Uterus (tissue), 4 donors: ENCODE measurements around the gene EEFSEC. TPM values are rescaled to one million over a fixed set of nuclear protein-coding genes. Genes with fewer than 3 reads are reported as not detected.

Source experiments
- DNase-seq, 2 donors: peaks; one replicate each; pipeline ENCODE4 v3.0.0-alpha.2; 2019 to 2020
- H3K27ac ChIP-seq, 2 donors: fragments of 200-600 bp; sonication (generic); 1 replicate in 1 of 2; 2 replicates in 1 of 2; pipeline ENCODE4 v1.5.1; 2016 to 2018
- H3K27me3 ChIP-seq, 2 donors: fragments of 200-600 bp; sonication (generic); one replicate each; pipeline ENCODE4 v1.5.1; 2018 to 2019; ENCODE audit warnings: control low read depth in 1 of 2
- H3K36me3 ChIP-seq, 2 donors: fragments of 200-600 bp; sonication (generic); one replicate each; pipeline ENCODE4 v1.5.1; 2019; ENCODE audit warnings: control low read depth in 1 of 2
- H3K4me1 ChIP-seq, 2 donors: fragments of 200-600 bp; sonication (generic); one replicate each; pipeline ENCODE4 v1.5.1; 2018 to 2019; ENCODE audit warnings: control low read depth in 1 of 2
- H3K4me3 ChIP-seq, 2 donors: fragments of 200-600 bp; sonication (generic); 1 replicate in 1 of 2; 2 replicates in 1 of 2; pipeline ENCODE4 v1.5.1; 2018 to 2019; ENCODE audit warnings: mild to moderate bottlenecking in 1 of 2
- H3K9me3 ChIP-seq, 2 donors: fragments of 200-600 bp; sonication (generic); one replicate each; pipeline ENCODE4 v1.5.1; 2019; ENCODE audit warnings: control low read depth in 1 of 2
- POLR2A ChIP-seq, 2 donors: fragments of 450-650 bp; IDR thresholded peaks; one replicate each; pipeline ENCODE4 v1.6.1; 2016; ENCODE audit warnings: antibody characterized with exemption in 2 of 2, mild to moderate bottlenecking in 1 of 2, moderate library complexity in 1 of 2
- intact Hi-C: fragments of 100-400 bp; cut with DNase I; formaldehyde crosslinking; loops from one replicate; pipeline ENCODE4 v1.15.1; 2023; ENCODE audit warnings: low total_unique reads
- total RNA-seq, 4 donors: library from RNA; depleted of rRNA in 3 of 4; stranded (reverse); fragments of >200 nt in 3 of 4; gene quantifications; one replicate each; pipeline versions ENCODE4 v1.1.0 to v1.2.4, GENCODE V29; 2014 to 2023
- TF ChIP-seq, protein P1 (sequence below), 4 experiments: fragments of 200-600 bp in 2 of 4; fragments of 450-650 bp in 2 of 4; sonication (generic) in 2 of 4; IDR thresholded peaks; one replicate each; pipeline ENCODE4 v1.5.1; 2016 to 2019; ENCODE audit warnings: antibody characterized with exemption in 4 of 4, mild to moderate bottlenecking in 2 of 4, moderate library complexity in 1 of 4
- donor health status: DM: yes; HTN: yes; CAD: no.

Gene EEFSEC
- total RNA-seq, 4 donors from 2014 or later, result 2.9 to 20.0 (median 12.5) TPM

DNA sequence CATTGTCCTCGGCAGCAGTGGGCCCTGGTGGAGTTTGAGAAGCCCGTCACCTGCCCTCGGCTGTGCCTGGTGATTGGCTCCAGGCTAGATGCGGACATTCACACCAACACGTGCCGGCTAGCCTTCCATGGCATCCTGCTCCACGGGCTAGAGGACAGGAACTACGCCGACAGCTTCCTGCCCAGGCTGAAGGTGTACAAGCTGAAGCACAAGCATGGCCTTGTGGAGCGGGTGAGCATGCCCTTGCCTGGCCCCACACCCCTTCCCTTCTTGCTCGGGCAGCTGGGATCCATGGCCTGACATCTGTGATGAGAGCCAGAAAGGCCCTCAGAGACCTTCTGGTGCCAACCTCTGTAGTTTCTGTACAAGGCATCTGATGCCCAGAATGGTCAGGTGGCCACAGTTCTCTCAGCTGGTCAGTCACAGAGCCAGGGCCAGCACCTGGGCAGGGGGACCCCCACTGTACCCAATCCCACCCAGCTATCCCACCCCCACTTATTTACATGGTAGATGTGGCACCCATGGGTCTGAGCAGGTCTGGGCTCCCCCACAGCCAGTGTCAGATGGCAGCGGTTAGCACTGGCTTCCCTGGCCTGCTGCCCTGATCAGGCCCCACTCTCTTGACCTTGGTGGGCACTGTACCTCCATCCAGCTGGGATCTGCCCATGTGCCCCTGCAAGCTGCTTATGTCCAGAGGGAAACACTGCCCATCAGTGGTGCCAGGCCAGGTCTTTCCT, 188.5 kb downstream of the EEFSEC start:
- Histone ChIP-seq H3K4me3 (no peak overlapping the region), H3K27me3 (no peaks in the 10 kb centered on the region), H3K9me3 (no peaks in the 10 kb centered on the region), H3K27ac (no peak overlapping the region), H3K4me1 (no peaks in the 10 kb centered on the region), H3K36me3 (no peaks in the 10 kb centered on the region)
- DNase-seq, result no peak
- no peak for TF ChIP-seq POLR2A (IDR thresholded peaks at IDR 0.05)
- TF ChIP-seq, protein P1, sequence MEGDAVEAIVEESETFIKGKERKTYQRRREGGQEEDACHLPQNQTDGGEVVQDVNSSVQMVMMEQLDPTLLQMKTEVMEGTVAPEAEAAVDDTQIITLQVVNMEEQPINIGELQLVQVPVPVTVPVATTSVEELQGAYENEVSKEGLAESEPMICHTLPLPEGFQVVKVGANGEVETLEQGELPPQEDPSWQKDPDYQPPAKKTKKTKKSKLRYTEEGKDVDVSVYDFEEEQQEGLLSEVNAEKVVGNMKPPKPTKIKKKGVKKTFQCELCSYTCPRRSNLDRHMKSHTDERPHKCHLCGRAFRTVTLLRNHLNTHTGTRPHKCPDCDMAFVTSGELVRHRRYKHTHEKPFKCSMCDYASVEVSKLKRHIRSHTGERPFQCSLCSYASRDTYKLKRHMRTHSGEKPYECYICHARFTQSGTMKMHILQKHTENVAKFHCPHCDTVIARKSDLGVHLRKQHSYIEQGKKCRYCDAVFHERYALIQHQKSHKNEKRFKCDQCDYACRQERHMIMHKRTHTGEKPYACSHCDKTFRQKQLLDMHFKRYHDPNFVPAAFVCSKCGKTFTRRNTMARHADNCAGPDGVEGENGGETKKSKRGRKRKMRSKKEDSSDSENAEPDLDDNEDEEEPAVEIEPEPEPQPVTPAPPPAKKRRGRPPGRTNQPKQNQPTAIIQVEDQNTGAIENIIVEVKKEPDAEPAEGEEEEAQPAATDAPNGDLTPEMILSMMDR (IDR thresholded peaks at IDR 0.05), result no peak
- intact Hi-C loops, result no loop called here

DNA sequence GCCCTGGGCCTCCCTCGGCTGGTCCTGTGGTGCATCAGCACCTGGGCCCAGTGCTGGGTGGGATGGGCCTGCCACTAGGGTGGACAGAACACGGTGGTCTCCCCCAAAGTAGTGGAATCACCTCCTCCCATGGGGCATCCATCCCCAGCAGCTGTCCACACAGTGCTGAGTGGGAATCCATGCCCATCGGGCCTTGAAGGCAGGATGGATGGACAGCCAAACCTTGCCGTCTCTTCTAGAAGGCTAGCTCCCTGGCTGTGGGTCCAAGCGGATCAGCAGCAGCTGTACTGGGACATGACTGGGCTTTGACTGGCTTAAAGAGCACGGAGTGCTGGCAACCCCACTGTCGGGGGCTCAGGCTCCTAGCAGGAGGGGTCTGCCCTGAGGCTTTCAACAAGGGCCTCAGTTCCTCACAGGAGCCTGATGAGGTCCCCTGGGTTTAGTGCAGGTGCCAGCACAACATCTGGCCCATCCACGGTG, 189.5 kb downstream of the EEFSEC start:
- DNase-seq, result no peak
- H3K9me3 ChIP-seq, result no peaks in the 10 kb centered on the region
- intact Hi-C loops, result no loop called here
- H3K4me3 ChIP-seq, result no peak overlapping the region
- H3K4me1 ChIP-seq, result no peaks in the 10 kb centered on the region
- TF ChIP-seq POLR2A (IDR thresholded peaks at IDR 0.05), result no peak
- TF ChIP-seq, protein P1 (IDR thresholded peaks at IDR 0.05), result no peak
- no peaks in the 10 kb centered on the region for H3K36me3 ChIP-seq
- H3K27ac ChIP-seq, result no peak overlapping the region
- H3K27me3 ChIP-seq, result no peaks in the 10 kb centered on the region

DNA sequence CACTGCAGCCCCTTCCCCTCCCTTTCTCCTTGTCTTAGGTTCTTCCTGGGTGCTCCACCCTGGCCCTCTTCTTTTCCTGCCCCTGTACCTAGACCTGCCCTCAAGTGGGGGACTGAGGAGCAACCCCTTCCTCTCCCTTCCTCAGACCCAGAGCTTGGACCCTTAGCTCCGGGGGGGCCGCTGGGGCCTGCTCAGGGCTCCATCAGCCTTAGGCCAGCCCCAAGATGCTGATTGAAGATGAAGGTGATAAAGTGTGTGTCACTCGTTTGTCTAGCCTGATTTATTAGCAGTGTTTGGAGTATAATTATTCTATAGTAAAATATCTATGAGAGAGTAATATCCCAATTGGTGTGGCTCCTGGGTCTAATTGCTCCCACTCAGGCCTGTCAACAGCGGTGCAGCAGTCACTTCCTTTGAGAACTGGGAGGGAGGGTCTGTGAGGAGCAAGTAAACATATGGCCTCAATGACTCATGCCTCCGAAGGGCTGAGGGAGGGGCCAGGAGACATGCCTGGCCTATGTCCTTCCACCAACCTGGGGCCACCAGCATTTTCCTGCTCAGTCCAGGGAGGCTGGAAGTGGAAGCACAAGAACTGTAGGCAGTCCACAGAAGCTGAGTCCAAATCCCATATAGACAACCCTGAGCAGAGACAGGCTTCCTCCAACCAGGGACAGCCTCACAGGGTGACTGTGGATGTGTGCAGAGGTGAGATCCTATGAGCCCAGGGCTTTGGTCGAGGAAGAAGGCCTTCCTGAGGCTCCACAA, 190.2 kb downstream of the EEFSEC start:
- no peak for DNase-seq
- TF ChIP-seq, protein P1 (IDR thresholded peaks at IDR 0.05), result no peak
- no peak for TF ChIP-seq POLR2A (IDR thresholded peaks at IDR 0.05)
- no peaks in the 10 kb centered on the region for H3K27me3 ChIP-seq
- H3K4me3 ChIP-seq, result no peak overlapping the region
- no peaks in the 10 kb centered on the region for H3K9me3 ChIP-seq
- no peaks in the 10 kb centered on the region for H3K4me1 ChIP-seq
- no peaks in the 10 kb centered on the region for H3K36me3 ChIP-seq
- peak overlapping the region in 1 of 2 donors; percentile 3 for H3K27ac ChIP-seq
- intact Hi-C loops, result no loop called here

DNA sequence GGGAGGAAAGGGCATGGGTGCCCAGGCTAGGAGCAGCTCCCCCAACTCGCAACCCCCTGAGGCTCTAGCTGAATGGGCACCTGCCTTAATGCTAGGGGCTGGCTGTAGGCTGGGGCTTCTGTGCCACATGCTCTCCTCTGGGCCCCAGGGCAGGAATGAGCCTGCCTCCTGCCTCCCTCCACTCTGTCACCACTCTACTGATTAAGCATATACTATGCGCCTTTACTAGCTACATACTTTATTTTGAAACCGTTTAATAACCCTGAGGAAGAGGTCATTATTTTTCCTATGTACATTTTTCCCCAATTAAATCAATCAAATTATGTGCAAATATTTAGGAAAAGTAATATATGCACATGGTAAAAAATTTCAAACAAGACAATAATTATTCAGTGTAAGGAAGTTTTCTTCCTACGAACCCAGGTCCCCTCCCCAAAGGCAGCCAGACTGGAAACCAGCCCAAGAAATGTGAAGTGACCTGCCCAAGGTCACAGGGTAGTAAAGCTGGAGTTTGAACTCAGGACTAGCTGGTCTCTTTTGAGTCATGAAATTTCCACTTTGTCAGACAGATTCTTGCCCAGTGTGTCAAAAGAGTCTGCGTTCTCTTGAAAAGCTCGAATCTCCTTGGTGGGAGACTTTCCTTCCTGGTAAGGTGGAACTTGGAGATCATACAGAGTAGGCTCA, 190.9 kb downstream of the EEFSEC start:
- Histone ChIP-seq H3K4me3 (no peak overlapping the region), H3K36me3 (no peaks in the 10 kb centered on the region), H3K9me3 (no peaks in the 10 kb centered on the region), H3K27me3 (no peaks in the 10 kb centered on the region), H3K27ac (no peak overlapping the region), H3K4me1 (no peaks in the 10 kb centered on the region)
- TF ChIP-seq, protein P1 (IDR thresholded peaks at IDR 0.05), result no peak
- TF ChIP-seq POLR2A (IDR thresholded peaks at IDR 0.05), result no peak
- no peak for DNase-seq
- intact Hi-C loops, result no loop called here
